ENCODE results near the gene MKX.

Gene MKX

DNA sequence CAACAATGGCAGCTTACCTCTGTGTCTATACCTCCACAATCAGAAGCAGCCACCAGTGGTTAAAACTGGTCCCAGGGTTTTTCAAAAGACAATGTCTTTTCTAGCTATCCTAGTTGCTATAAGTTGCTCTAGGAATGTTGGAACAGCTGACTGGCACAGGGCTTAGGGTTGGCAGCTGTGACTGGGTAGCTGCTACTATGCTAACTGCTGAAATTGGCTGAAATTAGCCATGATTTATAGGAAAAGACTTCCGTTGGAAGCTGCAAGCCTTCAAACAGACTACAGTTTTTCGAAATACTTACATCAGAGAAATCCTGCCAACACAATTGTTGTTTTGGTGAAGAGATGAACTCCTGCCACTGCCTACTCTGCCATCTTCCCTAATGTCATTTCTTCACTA is 102.3 kb downstream of the MKX start:
- DNase-seq, result no peak

DNA sequence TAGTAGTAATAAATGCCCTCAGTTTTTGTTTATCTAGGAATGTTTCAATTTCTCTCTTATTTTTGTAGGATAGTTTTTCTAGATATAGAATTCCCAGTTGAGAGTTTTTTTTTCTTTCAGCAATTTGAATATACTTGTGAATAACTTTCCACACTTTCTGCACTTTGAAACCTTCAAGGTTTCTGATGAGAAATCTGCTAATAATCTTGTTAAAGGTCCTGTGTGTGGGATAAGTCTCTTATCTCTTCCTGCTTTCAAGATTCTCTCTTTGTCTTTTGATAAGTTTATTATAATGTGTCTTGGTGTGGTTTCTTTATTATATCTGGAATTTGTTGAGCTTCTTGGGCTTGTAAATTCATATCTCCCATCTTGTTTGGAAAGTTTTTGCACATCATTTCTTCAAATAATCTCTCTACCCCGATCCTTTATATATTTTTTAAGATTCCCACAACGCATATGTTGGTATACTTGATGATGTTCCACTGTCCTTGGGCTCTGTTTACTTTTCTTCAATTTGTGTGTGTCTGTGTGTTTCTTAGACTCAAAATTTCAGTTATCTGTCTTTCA is 103.5 kb downstream of the MKX start:
- no peak for DNase-seq

DNA sequence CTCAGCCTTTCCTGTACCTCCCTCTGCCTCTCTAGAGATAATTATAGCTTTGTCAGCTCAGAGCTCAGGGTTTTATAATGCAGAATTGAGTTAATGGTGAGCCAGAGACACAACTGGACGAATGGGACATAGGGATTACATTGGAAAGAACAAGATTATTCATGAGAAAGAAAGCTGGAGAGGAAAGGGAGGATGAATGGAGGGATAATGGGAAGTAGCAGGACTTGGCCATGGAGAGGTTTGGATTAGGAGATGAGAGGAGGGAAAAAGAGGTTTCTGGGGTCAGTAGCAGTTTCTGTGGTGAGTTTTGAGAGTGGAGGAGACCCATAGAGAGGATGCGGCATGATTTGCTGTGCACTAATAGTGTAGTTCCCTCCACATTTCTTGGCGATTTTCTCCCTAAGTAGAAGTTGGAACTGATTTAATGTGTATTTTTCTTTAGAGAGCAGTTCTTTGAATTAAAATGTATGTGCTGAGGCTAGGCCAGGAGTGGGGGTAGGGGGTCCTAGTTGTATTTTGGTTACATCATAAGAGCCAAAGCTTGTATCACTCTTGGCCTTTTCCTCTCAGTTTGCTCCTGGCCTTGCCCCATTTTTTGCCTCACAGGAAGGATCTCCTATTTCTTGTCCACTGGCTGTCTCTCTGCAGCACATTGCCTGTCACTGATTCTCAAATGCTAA is 107.4 kb downstream of the MKX start:
- DNase-seq, result no peak

DNA sequence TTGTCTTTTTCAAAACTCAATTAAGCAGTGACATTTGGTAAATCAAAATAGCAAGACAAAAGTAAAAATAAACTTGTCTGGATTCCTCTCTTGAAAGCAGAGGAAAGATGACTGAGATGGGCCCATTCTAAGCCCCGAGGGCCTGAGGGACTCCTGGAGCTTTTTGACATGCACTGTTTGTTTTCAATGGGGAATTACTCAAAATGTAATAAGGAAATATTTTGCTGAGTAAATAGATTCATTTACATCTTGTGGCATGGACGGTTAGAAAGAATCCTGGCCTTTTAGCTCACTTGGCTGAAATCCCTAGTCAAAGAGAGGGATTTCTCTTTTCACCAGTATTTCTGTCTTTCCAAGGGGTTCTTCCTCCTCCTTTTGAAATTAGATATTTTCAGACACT is 108.0 kb downstream of the MKX start:
- no peak for DNase-seq

- no peak for DNase-seq
Measured at GRCh38 chr10:27636816-27637215, 108.8 kb downstream of the MKX start.

GRCh38 chr10:27635699-27636270 is 109.8 kb downstream of the MKX start:
- DNase-seq, result no peak

- DNase-seq, result no peak
Measured at GRCh38 chr10:27635290-27635689, 110.3 kb downstream of the MKX start.

GRCh38 chr10:27628621-27629020 is 117.0 kb downstream of the MKX start:
- no peak for DNase-seq

DNA sequence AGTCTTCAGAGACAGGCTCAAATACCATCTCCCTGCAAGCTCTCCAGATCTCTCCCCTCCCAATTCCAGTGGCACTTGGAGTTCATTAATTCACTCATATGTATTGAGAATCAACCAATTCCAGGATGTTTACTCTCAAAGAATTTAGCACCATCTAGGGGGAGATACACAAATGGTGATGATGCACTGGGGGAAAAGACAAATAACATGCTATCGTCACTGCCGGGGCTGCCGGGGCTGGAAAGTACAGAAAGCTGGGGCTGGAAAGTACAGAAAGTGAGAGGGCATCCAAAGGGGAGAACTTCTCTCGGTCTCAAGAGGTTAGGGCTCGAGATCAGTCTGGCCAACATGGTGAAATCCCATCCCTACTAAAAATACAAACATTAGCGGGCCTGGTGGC is 118.7 kb downstream of the MKX start:
- DNase-seq, result no peak

- no peak for DNase-seq
Measured at GRCh38 chr10:27625452-27626211, 120.0 kb downstream of the MKX start.

DNA sequence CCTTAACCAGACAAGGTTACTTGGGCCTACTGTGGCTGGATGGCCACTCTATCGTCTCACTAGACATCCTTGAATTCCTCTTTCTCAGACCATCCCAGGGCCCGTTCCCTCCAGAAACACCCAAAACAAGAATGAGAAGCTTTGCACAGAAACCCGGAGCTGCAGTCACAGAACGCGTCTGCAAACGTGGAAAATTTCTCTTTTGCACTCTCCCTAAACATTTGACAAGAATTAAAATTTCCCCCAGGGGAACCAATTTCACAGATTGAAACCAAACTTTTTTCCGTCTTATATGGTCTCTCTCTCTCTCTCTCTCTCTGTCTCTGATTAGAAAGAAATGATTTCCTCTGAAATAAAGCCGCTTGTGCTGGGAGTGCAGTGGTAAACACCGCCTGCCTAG is 120.7 kb downstream of the MKX start:
- no peak for DNase-seq

Measured in SW 1271 (cell line).